Loucy (cell line): Measurements from ENCODE around the gene ASB1.

Experiments used
- H2AFZ ChIP-seq: fragments of 200-600 bp; sonication (generic); 2 replicates; pipeline ENCODE4 v1.6.0; 2016; ENCODE audit warnings: antibody characterized with exemption, mild to moderate bottlenecking, low read length, moderate library complexity
- H3F3A ChIP-seq: fragments of 200-600 bp; 2 replicates; pipeline ENCODE4 v1.6.0; 2016; ENCODE audit warnings: antibody characterized with exemption, low read depth, mild to moderate bottlenecking
- H3K27me3 ChIP-seq: fragments of 200-600 bp; sonication (generic); 2 replicates; pipeline ENCODE4 v1.6.1; 2014; ENCODE audit warnings: low read length, mild to moderate bottlenecking; ENCODE audit not compliant: insufficient read depth, poor library complexity, severe bottlenecking
- H3K36me3 ChIP-seq: fragments of 200-600 bp; sonication (generic); 2 replicates; pipeline ENCODE4 v1.6.1; 2016; ENCODE audit warnings: low read length; ENCODE audit not compliant: insufficient read depth
- H3K4me1 ChIP-seq: fragments of 200-600 bp; sonication (generic); 2 replicates; pipeline ENCODE4 v1.5.1; 2014; ENCODE audit warnings: low read length, mild to moderate bottlenecking; ENCODE audit not compliant: insufficient read depth, poor library complexity, severe bottlenecking
- H3K4me2 ChIP-seq: fragments of 200-600 bp; sonication (generic); 2 replicates; pipeline ENCODE4 v1.6.0; 2014; ENCODE audit warnings: antibody characterized with exemption, low read length, low read depth, mild to moderate bottlenecking; ENCODE audit not compliant: poor library complexity, severe bottlenecking
- H3K4me3 ChIP-seq: fragments of 200-600 bp; sonication (generic); 2 replicates; pipeline ENCODE4 v1.5.1; 2014; ENCODE audit warnings: low read length, mild to moderate bottlenecking, mixed read lengths; ENCODE audit not compliant: poor library complexity, severe bottlenecking
- H3K79me2 ChIP-seq: fragments of 200-600 bp; sonication (generic); 2 replicates; pipeline ENCODE4 v1.6.1; 2014; ENCODE audit warnings: low read length; ENCODE audit not compliant: insufficient read depth
- H3K9ac ChIP-seq: fragments of 200-600 bp; sonication (generic); 2 replicates; pipeline ENCODE4 v1.6.0; 2014; ENCODE audit warnings: mild to moderate bottlenecking, low read depth, low read length, moderate library complexity; ENCODE audit not compliant: poor library complexity, severe bottlenecking
- H3K9me2 ChIP-seq: fragments of 200-600 bp; sonication (generic); replicated peaks from 2 replicates; pipeline ENCODE4 v1.6.1; 2016; ENCODE audit warnings: low read depth, low read length, mixed read lengths
- H3K9me3 ChIP-seq: fragments of 200-600 bp; sonication (generic); 2 replicates; pipeline ENCODE4 v1.6.1; 2014; ENCODE audit warnings: mild to moderate bottlenecking, antibody characterized with exemption, low read length, low read depth; ENCODE audit not compliant: insufficient read depth
- H4K20me1 ChIP-seq: fragments of 200-600 bp; sonication (generic); 2 replicates; pipeline ENCODE4 v1.6.0; 2014; ENCODE audit warnings: antibody characterized with exemption, low read length, mild to moderate bottlenecking; ENCODE audit not compliant: insufficient read depth, poor library complexity, severe bottlenecking
- EZH2phosphoT487 ChIP-seq: fragments of 200-600 bp; IDR thresholded peaks from 2 replicates; pipeline ENCODE4 v1.6.1; 2018; ENCODE audit warnings: antibody characterized with exemption, mild to moderate bottlenecking, moderate library complexity, borderline replicate concordance
- TF ChIP-seq, protein P1 (sequence below): fragments of 200-600 bp; sonication (generic); conservative IDR thresholded peaks from 2 replicates; pipeline ENCODE4 v1.5.1; 2014; ENCODE audit warnings: mild to moderate bottlenecking, antibody characterized with exemption, low read length

The ASB1 gene

DNA sequence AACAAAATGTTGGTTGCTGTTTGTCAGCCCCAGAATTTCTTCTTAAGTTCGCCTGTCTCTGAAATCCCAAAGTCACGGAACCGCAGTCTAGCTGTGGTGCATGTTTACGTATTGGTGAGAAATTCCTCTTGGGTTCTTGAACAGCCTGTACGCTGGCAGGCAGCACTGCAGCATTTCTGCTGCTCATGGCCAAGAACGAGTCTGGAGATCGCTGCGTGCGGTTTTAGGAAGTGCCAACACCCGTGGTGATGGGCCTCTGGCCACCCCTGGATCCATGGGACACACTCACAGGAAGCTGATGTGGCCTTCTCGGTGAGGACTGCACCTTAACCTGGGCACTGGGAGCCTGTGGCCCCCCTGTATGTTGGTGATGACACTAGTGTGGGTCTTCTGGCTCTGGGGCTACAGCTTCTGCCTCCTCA, 23.7 kb downstream of the ASB1 start:
- H3K27me3 ChIP-seq: no peaks in the 10 kb centered on the region
- no peak overlapping the region for H3K4me2 ChIP-seq
- H3K9me3 ChIP-seq: no peaks in the 10 kb centered on the region; the same call in 1 of the 2 replicates
- no peak for TF ChIP-seq EZH2phosphoT487
- TF ChIP-seq, protein P1, sequence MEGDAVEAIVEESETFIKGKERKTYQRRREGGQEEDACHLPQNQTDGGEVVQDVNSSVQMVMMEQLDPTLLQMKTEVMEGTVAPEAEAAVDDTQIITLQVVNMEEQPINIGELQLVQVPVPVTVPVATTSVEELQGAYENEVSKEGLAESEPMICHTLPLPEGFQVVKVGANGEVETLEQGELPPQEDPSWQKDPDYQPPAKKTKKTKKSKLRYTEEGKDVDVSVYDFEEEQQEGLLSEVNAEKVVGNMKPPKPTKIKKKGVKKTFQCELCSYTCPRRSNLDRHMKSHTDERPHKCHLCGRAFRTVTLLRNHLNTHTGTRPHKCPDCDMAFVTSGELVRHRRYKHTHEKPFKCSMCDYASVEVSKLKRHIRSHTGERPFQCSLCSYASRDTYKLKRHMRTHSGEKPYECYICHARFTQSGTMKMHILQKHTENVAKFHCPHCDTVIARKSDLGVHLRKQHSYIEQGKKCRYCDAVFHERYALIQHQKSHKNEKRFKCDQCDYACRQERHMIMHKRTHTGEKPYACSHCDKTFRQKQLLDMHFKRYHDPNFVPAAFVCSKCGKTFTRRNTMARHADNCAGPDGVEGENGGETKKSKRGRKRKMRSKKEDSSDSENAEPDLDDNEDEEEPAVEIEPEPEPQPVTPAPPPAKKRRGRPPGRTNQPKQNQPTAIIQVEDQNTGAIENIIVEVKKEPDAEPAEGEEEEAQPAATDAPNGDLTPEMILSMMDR: no peak
- no peaks in the 10 kb centered on the region for H3K79me2 ChIP-seq
- H3F3A ChIP-seq: no peaks in the 10 kb centered on the region
- H3K9ac ChIP-seq: no peak overlapping the region
- no peak overlapping the region for H3K4me3 ChIP-seq
- peaks cover 73% of the 10 kb centered on the region for H3K36me3 ChIP-seq
- no peaks in the 10 kb centered on the region for H3K4me1 ChIP-seq
- no peaks in the 10 kb centered on the region for H3K9me2 ChIP-seq
- H4K20me1 ChIP-seq: no peaks in the 10 kb centered on the region
- H2AFZ ChIP-seq: no peak overlapping the region

DNA sequence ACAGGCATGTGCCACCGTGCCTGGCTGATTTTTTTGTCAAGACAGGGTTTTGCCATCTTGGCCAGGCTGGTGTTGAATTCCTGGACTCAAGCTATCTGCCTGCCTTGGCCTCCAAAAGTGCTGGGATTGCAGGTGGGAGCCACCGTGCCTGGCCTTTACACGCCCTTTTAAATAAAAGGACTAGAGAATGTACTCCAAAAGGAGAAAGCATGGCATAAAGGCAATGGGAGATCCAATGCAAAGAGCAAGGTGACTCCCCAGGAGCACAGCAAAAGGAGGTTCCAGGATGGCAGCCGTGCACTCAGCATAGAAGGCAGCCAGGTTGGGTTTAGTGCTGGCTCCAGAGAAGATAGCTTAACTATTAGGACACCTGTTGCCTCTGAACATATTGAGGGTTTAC, 27.1 kb downstream of the ASB1 start:
- no peaks in the 10 kb centered on the region for H3K79me2 ChIP-seq
- H3K27me3 ChIP-seq: no peaks in the 10 kb centered on the region
- peaks cover 7% of the 10 kb centered on the region; the same call in 1 of the 2 replicates for H3K9me3 ChIP-seq
- H3K4me1 ChIP-seq: no peaks in the 10 kb centered on the region
- H3K36me3 ChIP-seq: peaks cover 39% of the 10 kb centered on the region; the same call in 1 of the 2 replicates
- TF ChIP-seq, protein P1: no peak
- no peak for TF ChIP-seq EZH2phosphoT487
- H3K9me2 ChIP-seq: no peaks in the 10 kb centered on the region
- no peak overlapping the region for H3K4me2 ChIP-seq
- no peak overlapping the region for H3K9ac ChIP-seq
- no peak overlapping the region for H3K4me3 ChIP-seq
- H3F3A ChIP-seq: no peaks in the 10 kb centered on the region
- no peak overlapping the region for H2AFZ ChIP-seq
- no peaks in the 10 kb centered on the region for H4K20me1 ChIP-seq

DNA sequence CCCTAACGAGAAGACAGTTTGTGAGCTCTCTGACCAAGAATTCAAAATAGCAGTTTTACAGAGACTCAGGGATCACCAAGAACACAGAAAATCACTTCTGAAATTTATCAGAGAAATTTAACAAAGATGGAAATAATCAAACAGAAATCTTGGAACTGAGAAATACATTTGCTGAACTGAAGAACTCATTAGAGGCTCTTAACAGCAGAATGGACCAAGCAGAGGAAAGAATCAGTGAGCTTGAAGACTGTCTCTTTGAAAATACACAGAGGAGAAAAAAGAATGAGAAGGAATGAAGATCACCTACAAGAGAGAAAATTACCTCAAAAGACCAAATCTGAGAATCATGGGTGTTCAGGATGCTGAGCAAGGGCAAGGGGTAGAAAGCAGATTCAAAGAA, 29.7 kb downstream of the ASB1 start:
- Histone ChIP-seq H3K4me2 (no peak overlapping the region), H3K4me3 (no peak overlapping the region), H3F3A (no peaks in the 10 kb centered on the region), H3K9me3 (peaks cover 7% of the 10 kb centered on the region; the same call in 1 of the 2 replicates), H3K9ac (no peak overlapping the region), H2AFZ (no peak overlapping the region), H3K79me2 (no peaks in the 10 kb centered on the region), H3K9me2 (no peaks in the 10 kb centered on the region), H3K36me3 (peaks cover 14% of the 10 kb centered on the region; the same call in 1 of the 2 replicates), H3K27me3 (no peaks in the 10 kb centered on the region), H4K20me1 (no peaks in the 10 kb centered on the region), H3K4me1 (no peaks in the 10 kb centered on the region)
- no peak for TF ChIP-seq EZH2phosphoT487
- TF ChIP-seq, protein P1: no peak
